ENCODE measurements around the gene TK2.

GRCh38 chr16:66511602-66512271 lies 38.2 kb downstream of the TK2 start:
- no peak for TF ChIP-seq ZNF70 (CRISPR knock-in tag; IDR thresholded peaks at IDR 0.05)
- no peak for TF ChIP-seq PPARA (CRISPR knock-in tag; IDR thresholded peaks at IDR 0.05; ENCODE audit: borderline replicate concordance)
- TF ChIP-seq PATZ1 (CRISPR knock-in tag; IDR thresholded peaks at IDR 0.05; ENCODE audit: borderline replicate concordance): no peak
- no peak for TF ChIP-seq ZNF8 (CRISPR knock-in tag; IDR thresholded peaks at IDR 0.05)
- peak; percentile 53 for TF ChIP-seq ISL1 (CRISPR knock-in tag; IDR thresholded peaks at IDR 0.05)
- no peak for TF ChIP-seq POU6F1 (CRISPR knock-in tag; IDR thresholded peaks at IDR 0.05; ENCODE audit: borderline replicate concordance, low read depth)

Data from SK-N-SH treated with all-trans-retinoic acid at 6 μM for 48 hours (cell line).